BJ (cell line): Measurements from ENCODE around the gene MCIDAS. TPM values are rescaled to one million over a fixed set of nuclear protein-coding genes. Genes with fewer than 3 reads are reported as not detected.

Experiments used
- CTCF ChIA-PET: fragments of 350-600 bp; formaldehyde crosslinking; extraction: SDS; loops from one replicate; lab custom pipeline; 2021; ENCODE audit warnings: antibody characterized with exemption, inconsistent platforms; lab: Yijun Ruan, JAX
- POLR2A ChIA-PET: fragments of 300-600 bp; sonication (Branson Sonifier 250); formaldehyde crosslinking; extraction: SDS; loops from one replicate; lab custom pipeline; 2021; ENCODE audit warnings: antibody characterized with exemption; lab: Charles Lee
- DNase-seq: peaks from one replicate; pipeline ENCODE4 v3.0.0-alpha.2; 2011; ENCODE audit warnings: low read depth
- H3K27me3 ChIP-seq: 2 replicates; pipeline ENCODE4 v1.6.0; 2011; ENCODE audit warnings: low read length; ENCODE audit not compliant: control insufficient read depth, insufficient read depth
- H3K36me3 ChIP-seq: 2 replicates; pipeline ENCODE4 v1.5.1; 2011; ENCODE audit warnings: low read length; ENCODE audit not compliant: control insufficient read depth, insufficient read depth
- H3K4me3 ChIP-seq: 2 replicates; pipeline ENCODE4 v1.5.1; 2011; ENCODE audit warnings: low read depth, mild to moderate bottlenecking, control low read depth, low read length
- polyA plus RNA-seq: library from polyadenylated mRNA; depleted of rRNA; stranded (reverse); fragments of >200 nt; gene quantifications from 2 replicates; pipeline ENCODE4 v1.2.3, GENCODE V29; 2011
- TF ChIP-seq, protein P1 (sequence below): IDR thresholded peaks from 2 replicates; pipeline ENCODE4 v1.5.1; 2011; ENCODE audit warnings: low read depth, mild to moderate bottlenecking, control low read depth, inconsistent platforms, low read length, moderate library complexity; ENCODE audit not compliant: insufficient read depth

The MCIDAS gene
- polyA plus RNA-seq, 1 experiment = 0.04 TPM

GRCh38 chr5:55250064-55250463, 22.9 kb upstream of the MCIDAS start:
- ChIA-PET POLR2A (no interaction called here), CTCF (no interaction called here)
- TF ChIP-seq, protein P1, sequence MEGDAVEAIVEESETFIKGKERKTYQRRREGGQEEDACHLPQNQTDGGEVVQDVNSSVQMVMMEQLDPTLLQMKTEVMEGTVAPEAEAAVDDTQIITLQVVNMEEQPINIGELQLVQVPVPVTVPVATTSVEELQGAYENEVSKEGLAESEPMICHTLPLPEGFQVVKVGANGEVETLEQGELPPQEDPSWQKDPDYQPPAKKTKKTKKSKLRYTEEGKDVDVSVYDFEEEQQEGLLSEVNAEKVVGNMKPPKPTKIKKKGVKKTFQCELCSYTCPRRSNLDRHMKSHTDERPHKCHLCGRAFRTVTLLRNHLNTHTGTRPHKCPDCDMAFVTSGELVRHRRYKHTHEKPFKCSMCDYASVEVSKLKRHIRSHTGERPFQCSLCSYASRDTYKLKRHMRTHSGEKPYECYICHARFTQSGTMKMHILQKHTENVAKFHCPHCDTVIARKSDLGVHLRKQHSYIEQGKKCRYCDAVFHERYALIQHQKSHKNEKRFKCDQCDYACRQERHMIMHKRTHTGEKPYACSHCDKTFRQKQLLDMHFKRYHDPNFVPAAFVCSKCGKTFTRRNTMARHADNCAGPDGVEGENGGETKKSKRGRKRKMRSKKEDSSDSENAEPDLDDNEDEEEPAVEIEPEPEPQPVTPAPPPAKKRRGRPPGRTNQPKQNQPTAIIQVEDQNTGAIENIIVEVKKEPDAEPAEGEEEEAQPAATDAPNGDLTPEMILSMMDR = no peak
- H3K4me3 ChIP-seq = no peak overlapping the region
- DNase-seq = no peak
- 0 out of 2 replicates have a peak, but pooled peaks cover 2% of the 10 kb centered on the region for H3K36me3 ChIP-seq
- H3K27me3 ChIP-seq = peaks cover 3% of the 10 kb centered on the region; the same call in 1 of the 2 replicates

GRCh38 chr5:55241746-55242145, 14.6 kb upstream of the MCIDAS start:
- ChIA-PET CTCF (no interaction called here), POLR2A (no interaction called here)
- TF ChIP-seq, protein P1 = no peak
- peaks cover 8% of the 10 kb centered on the region for H3K27me3 ChIP-seq
- no peaks in the 10 kb centered on the region for H3K36me3 ChIP-seq
- no peak overlapping the region for H3K4me3 ChIP-seq
- no peak for DNase-seq

- Histone ChIP-seq H3K4me3 (no peak overlapping the region), H3K27me3 (peaks cover 15% of the 10 kb centered on the region), H3K36me3 (no peaks in the 10 kb centered on the region)
- CTCF ChIA-PET = interaction anchor here (0.6 to 1.0 kb wide), 3 partner anchors 61 to 154 kb away, joined by 3 read pairs; partner anchors contain the start of gene GPX8
- DNase-seq = no peak
- TF ChIP-seq, protein P1 = no peak
- POLR2A ChIA-PET = no interaction called here
These were observed 9.7 kb upstream of the MCIDAS start for GRCh38 chr5:55236800-55237199.

DNA sequence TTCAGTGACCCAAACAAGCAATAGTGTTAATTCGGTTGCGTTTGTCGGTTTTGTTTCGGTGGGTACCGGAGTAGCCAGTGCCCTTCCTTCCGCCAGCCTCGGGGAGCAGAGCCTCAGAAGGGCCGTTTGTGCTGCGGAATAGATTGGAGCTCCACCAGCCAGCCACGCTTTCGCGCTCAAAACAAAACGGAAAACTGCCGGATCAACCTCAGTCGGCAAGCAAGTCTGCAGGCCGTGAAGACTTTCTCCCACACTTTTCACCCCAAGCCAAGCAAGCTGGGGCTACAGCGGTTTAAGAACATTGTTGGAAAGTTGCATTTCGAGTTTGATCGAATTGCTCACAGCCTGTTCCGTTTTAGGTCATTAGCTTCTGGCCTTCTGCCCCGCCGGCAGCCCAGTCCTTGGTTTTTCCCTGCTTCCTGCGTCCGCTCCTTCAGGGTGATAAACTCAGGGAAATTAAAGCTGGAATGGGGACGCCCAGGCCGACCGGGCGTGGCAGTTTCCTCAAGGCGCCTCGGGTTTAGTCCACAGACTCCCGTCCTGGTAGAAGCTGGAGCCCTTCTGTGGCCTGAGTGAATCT, 7.1 kb upstream of the MCIDAS start:
- CTCF ChIA-PET = interaction anchor here (0.8 to 1.0 kb wide), 2 partner anchors 8 to 62 kb away, joined by 3 to 5 read pairs; no protein-coding TSS in a partner anchor
- POLR2A ChIA-PET = no interaction called here
- TF ChIP-seq, protein P1 = no peak
- no peak for DNase-seq
- H3K36me3 ChIP-seq = no peaks in the 10 kb centered on the region
- peak overlapping the region; percentile 43 for H3K4me3 ChIP-seq
- peaks cover 37% of the 10 kb centered on the region for H3K27me3 ChIP-seq

- peaks cover 43% of the 10 kb centered on the region for H3K27me3 ChIP-seq
- ChIA-PET CTCF (interaction anchor here (0.8 to 1.1 kb wide), 3 partner anchors 10 to 48 kb away, joined by 3 to 4 read pairs (median 3); no protein-coding TSS in a partner anchor), POLR2A (no interaction called here)
- H3K36me3 ChIP-seq = no peaks in the 10 kb centered on the region
- no peak for DNase-seq
- H3K4me3 ChIP-seq = peak within 1 kb of the TSS; percentile 43
- TF ChIP-seq, protein P1 = no peak
These were observed 6.1 kb upstream of the MCIDAS start, which contains the start of gene CCNO for GRCh38 chr5:55232985-55233928. Gene CCNO, minus strand, starts transcription at chr5:55233608. Its CDS starts 85 bp downstream, at chr5:55233523.
